ENCODE results near the gene CCDC33.

The CCDC33 gene

DNA sequence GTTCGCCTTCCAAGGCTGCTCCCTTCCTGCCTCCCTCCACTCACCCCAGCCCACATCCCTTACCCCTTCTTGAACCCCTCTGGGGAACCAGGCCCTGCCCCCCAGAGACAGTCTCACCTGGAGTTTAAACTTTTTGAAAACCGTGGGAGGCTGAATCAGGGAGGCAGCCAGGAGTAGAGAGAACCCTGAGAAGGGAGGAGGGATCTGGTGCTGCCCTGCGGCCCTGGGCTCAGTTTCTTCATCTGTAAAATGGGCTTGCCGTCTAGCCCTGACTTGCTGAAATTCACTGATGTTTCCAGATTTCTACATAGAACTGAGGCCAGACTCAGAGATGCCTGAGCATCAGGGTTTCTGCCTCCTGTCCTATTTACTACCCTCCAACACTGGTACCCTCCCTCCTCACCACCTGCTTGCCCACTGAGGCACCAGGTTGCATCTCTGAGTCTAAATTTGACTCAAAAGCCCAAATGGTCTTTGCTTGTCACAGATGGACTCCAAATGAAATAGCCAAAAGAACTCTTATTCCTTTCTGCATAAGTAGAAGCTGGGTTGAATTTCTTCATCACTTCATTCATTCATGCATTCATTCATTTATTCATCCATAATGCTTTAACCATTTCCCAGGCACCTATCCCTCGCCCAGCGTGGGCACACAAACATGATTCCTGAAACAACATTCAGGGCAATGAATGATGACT is 21.7 kb upstream of the CCDC33 start:
- H3K9me3 ChIP-seq: no peaks in the 10 kb centered on the region
- intact Hi-C loops (cut with DNase I; ENCODE audit: low total_unique reads): no loop called here
- no peaks in the 10 kb centered on the region for H3K36me3 ChIP-seq
- H3K27ac ChIP-seq: no peak overlapping the region
- peaks cover 0 to 8% (median 4%) of the 10 kb centered on the region in 4 donors for H3K4me1 ChIP-seq
- no peak overlapping the region for H3K4me3 ChIP-seq
- H3K27me3 ChIP-seq: peaks cover 0 to 24% of the 10 kb centered on the region in 2 donors
- no peak for DNase-seq
- TF ChIP-seq, protein P1, sequence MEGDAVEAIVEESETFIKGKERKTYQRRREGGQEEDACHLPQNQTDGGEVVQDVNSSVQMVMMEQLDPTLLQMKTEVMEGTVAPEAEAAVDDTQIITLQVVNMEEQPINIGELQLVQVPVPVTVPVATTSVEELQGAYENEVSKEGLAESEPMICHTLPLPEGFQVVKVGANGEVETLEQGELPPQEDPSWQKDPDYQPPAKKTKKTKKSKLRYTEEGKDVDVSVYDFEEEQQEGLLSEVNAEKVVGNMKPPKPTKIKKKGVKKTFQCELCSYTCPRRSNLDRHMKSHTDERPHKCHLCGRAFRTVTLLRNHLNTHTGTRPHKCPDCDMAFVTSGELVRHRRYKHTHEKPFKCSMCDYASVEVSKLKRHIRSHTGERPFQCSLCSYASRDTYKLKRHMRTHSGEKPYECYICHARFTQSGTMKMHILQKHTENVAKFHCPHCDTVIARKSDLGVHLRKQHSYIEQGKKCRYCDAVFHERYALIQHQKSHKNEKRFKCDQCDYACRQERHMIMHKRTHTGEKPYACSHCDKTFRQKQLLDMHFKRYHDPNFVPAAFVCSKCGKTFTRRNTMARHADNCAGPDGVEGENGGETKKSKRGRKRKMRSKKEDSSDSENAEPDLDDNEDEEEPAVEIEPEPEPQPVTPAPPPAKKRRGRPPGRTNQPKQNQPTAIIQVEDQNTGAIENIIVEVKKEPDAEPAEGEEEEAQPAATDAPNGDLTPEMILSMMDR (IDR thresholded peaks at IDR 0.05): no peak

DNA sequence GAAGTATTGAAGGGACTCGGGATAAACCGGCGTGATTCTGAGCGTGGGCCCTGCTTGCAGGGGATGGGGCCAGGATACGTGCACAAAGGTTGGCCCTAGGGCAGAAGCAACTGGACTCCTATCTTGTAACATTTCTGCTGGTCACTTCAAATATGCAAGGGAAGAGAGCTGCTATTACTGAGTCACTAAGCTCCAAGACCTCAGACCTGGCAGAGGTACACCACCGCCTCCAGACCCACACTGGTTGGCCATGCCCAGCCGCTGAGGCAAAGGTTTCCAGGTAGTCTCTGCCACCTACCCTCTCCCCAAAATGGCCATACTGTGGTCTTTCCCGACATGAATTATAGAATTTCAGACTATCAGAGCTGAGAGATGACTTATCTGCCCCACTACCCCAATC is 20.2 kb upstream of the CCDC33 start:
- TF ChIP-seq, protein P1 (IDR thresholded peaks at IDR 0.05): no peak
- Histone ChIP-seq H3K4me3 (no peak overlapping the region), H3K27me3 (peaks cover 0 to 27% of the 10 kb centered on the region in 2 donors), H3K4me1 (no peaks in the 10 kb centered on the region), H3K9me3 (no peaks in the 10 kb centered on the region), H3K27ac (no peak overlapping the region), H3K36me3 (no peaks in the 10 kb centered on the region)
- DNase-seq: no peak
- intact Hi-C loops (cut with DNase I; ENCODE audit: low total_unique reads): no loop called here

GRCh38 chr15:74216949-74217348 is 19.2 kb upstream of the CCDC33 start:
- DNase-seq: no peak
- H3K4me3 ChIP-seq: no peak overlapping the region
- H3K9me3 ChIP-seq: no peaks in the 10 kb centered on the region
- TF ChIP-seq, protein P1 (IDR thresholded peaks at IDR 0.05): no peak
- no peaks in the 10 kb centered on the region for H3K36me3 ChIP-seq
- H3K27ac ChIP-seq: no peak overlapping the region
- no peaks in the 10 kb centered on the region for H3K4me1 ChIP-seq
- intact Hi-C loops (cut with DNase I; ENCODE audit: low total_unique reads): no loop called here
- peaks cover 0 to 27% of the 10 kb centered on the region in 2 donors for H3K27me3 ChIP-seq

DNA sequence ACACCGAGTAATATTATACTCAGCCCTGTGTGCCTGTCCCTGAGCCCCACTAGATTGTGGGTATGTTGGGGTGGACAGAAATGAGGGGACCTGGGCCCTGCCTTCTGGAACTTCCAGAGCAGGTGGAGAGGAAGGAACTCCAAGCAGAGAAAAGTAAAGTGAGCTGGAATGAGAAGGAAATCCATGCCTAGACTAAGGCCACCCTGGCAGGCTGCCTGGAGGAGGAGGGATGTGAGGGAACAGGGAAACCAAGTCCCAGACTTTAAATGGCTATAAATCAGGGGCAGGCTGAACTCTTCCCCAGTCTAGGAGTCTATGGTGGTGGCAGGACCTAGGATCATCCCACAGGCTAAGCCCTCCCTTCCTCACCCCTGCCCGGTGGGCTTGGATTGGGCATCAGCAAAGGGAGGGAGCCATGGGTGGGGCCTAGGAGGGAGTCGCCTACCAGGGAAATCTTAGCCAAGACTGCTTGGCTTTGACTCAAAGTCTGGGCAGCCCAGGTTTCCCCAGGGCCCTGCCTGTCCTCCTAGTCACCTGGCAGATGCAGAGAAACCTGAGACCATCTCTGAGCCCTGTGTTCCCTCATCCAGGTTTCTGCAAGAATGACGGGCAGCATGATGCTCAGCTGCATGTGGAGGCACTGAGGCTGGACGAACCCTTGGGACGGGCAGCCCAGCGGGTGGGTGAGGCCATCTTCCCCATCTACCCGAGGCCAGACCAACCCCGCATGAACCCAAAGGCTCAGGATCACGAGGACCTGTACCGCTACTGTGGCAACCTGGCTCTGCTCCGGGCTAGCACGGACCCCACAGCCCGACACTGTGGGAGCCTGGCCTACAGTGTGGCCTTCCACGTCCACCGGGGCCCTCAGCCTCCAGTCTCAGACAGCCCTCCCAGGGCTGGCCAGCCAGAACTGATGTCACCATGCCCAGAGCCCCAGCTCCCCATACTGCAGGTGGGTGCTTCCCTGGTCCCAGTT is 17.9 kb upstream of the CCDC33 start:
- intact Hi-C loops (cut with DNase I; ENCODE audit: low total_unique reads): no loop called here
- TF ChIP-seq, protein P1 (IDR thresholded peaks at IDR 0.05): no peak
- Histone ChIP-seq H3K36me3 (no peaks in the 10 kb centered on the region), H3K4me3 (no peak overlapping the region), H3K9me3 (no peaks in the 10 kb centered on the region), H3K27ac (no peak overlapping the region), H3K4me1 (no peaks in the 10 kb centered on the region), H3K27me3 (peaks cover 0 to 32% of the 10 kb centered on the region in 2 donors)
- no peak for DNase-seq

DNA sequence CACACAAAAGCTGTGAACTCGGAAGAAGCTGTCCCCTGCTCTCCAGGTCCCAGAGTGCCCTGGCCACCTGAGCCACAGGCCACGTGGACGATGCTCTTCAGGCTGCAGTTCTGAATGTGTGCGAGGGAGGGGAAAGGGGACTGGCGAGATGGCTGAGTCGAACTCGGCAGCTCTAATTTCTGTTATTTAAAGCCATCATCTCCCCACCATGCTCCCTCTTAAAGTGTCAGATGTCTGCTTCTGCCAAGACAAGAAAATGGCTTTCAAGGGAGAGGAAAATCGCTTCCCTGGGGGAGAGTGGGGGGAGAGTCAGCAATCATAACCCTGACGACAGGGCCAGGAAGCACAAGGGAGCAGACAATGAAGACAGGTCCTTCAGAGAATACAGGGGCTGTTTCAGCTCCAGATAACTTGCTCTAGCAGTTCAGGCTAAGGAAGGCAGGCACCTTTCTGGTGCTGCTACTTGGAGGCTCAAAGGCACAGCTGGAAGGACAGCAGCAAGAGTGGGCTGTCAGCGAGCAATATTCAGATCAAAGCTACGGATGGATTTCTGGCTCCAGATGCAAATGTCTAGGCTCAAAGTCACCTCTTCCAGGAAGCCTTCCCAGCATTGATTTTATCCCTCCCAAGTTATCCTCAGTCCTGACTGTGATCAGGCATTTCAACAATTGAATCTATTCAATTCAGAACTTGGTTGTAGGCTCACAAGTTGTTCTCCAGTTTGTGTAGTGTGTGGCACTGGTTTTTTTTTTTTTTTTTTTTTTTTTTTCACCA is 15.5 kb upstream of the CCDC33 start:
- no peaks in the 10 kb centered on the region for H3K36me3 ChIP-seq
- peaks cover 0 to 41% of the 10 kb centered on the region in 2 donors for H3K27me3 ChIP-seq
- intact Hi-C loops (cut with DNase I; ENCODE audit: low total_unique reads): no loop called here
- H3K9me3 ChIP-seq: no peaks in the 10 kb centered on the region
- H3K4me1 ChIP-seq: no peaks in the 10 kb centered on the region
- no peak overlapping the region for H3K4me3 ChIP-seq
- H3K27ac ChIP-seq: no peak overlapping the region
- TF ChIP-seq, protein P1 (IDR thresholded peaks at IDR 0.05): no peak
- DNase-seq: no peak

All from tibial artery (tissue), 4 donors.